ENCODE results near the gene PRDX3. TPM values are rescaled to one million over a fixed set of nuclear protein-coding genes. Genes with fewer than 3 reads are reported as not detected.
A peak's percentile ranks its signal among the peaks of the same experiment; 100 is the strongest.

Gene PRDX3
- total RNA-seq, 1 experiment from 2014 or later, result 213 TPM

- no TSS peak for BruUV-seq (replicated peaks)
- intact Hi-C loops (cut with micrococcal nuclease; ENCODE audit: unreplicated experiment), result loop anchor here (1.0 to 5.0 kb wide), 6 partner anchors 36 to 211 kb away; no protein-coding TSS in a partner anchor
- H3K36me3 ChIP-seq (ENCODE audit: control insufficient read depth, insufficient read depth, low read length), result no peaks in the 10 kb centered on the region
- H3K9me3 ChIP-seq, result no peaks in the 10 kb centered on the region
- peaks cover 17% of the 10 kb centered on the region for H3K4me1 Mint-ChIP-seq (ENCODE audit: low read depth, unreplicated experiment)
- H3K27me3 ChIP-seq (replicated peaks; ENCODE audit: control insufficient read depth, insufficient read depth, low read length), result no peaks in the 10 kb centered on the region
- H3K36me3 Mint-ChIP-seq (ENCODE audit: insufficient read depth, unreplicated experiment), result peaks cover 5% of the 10 kb centered on the region
- H3K27me3 Mint-ChIP-seq (ENCODE audit: insufficient read depth, unreplicated experiment), result no peaks in the 10 kb centered on the region
- H3K4me3 ChIP-seq (ENCODE audit: low read depth, low read length), result peak overlapping the region; percentile 75
- H3K27ac Mint-ChIP-seq (ENCODE audit: unreplicated experiment), result peak overlapping the region; percentile 84
- H3K9me3 Mint-ChIP-seq (ENCODE audit: unreplicated experiment), result no peaks in the 10 kb centered on the region
- peak; percentile 64 to 87 for DNase-seq
- peaks cover 16% of the 10 kb centered on the region for H3K4me1 ChIP-seq
- ChIA-PET POLR2A (interaction anchor here (0.6 to 1.8 kb wide), 10 partner anchors 15 to 520 kb away, joined by 3 to 11 read pairs (median 5); partner anchors contain the start of gene PRDX3), CTCF (interaction anchor here (0.6 to 2.5 kb wide), 23 partner anchors 9 to 519 kb away, joined by 3 to 29 read pairs (median 5); partner anchors contain the start of gene INPP5F)
- peak; percentile 24 to 75 for TF ChIP-seq CTCF (IDR thresholded peaks at IDR 0.05; ENCODE audit: insufficient read depth in 1 of 2, low read depth in 1 of 2, low read length in 1 of 2, severe bottlenecking in 1 of 2, unreplicated experiment in 1 of 2)
- H3K4me3 Mint-ChIP-seq (ENCODE audit: unreplicated experiment), result peak overlapping the region; percentile 81
Observed at GRCh38 chr10:119206603-119207365, 28.2 kb upstream of the PRDX3 start.

- H3K4me3 ChIP-seq (ENCODE audit: low read depth, low read length), result peak overlapping the region; percentile 75
- H3K27me3 ChIP-seq (replicated peaks; ENCODE audit: control insufficient read depth, insufficient read depth, low read length), result no peaks in the 10 kb centered on the region
- TF ChIP-seq CTCF (IDR thresholded peaks at IDR 0.05; ENCODE audit: insufficient read depth in 1 of 2, low read depth in 1 of 2, low read length in 1 of 2, severe bottlenecking in 1 of 2, unreplicated experiment in 1 of 2), result no peak
- peaks cover 16% of the 10 kb centered on the region for H3K4me1 ChIP-seq
- intact Hi-C loops (cut with micrococcal nuclease; ENCODE audit: unreplicated experiment), result loop anchor here (1.0 to 5.0 kb wide), 5 partner anchors 37 to 211 kb away; no protein-coding TSS in a partner anchor
- peak in 1 of 2 experiments; percentile 46 for DNase-seq
- Mint-ChIP-seq H3K9me3 (ENCODE audit: unreplicated experiment) (no peaks in the 10 kb centered on the region), H3K27ac (ENCODE audit: unreplicated experiment) (peak overlapping the region; percentile 84), H3K36me3 (ENCODE audit: insufficient read depth, unreplicated experiment) (peaks cover 5% of the 10 kb centered on the region), H3K4me3 (ENCODE audit: unreplicated experiment) (peak overlapping the region; percentile 75), H3K4me1 (ENCODE audit: low read depth, unreplicated experiment) (peaks cover 17% of the 10 kb centered on the region), H3K27me3 (ENCODE audit: insufficient read depth, unreplicated experiment) (no peaks in the 10 kb centered on the region)
- no peaks in the 10 kb centered on the region; the same call in 1 of the 2 replicates for H3K36me3 ChIP-seq (ENCODE audit: control insufficient read depth, insufficient read depth, low read length)
- BruUV-seq (replicated peaks), result TSS peak; percentile 77
- ChIA-PET CTCF (interaction anchor here (0.6 to 2.5 kb wide), 14 partner anchors 8 to 342 kb away, joined by 4 to 29 read pairs (median 6); no protein-coding TSS in a partner anchor), POLR2A (interaction anchor here (0.6 to 1.8 kb wide), 7 partner anchors 16 to 96 kb away, joined by 3 to 11 read pairs (median 5); partner anchors contain the start of gene PRDX3)
- no peaks in the 10 kb centered on the region for H3K9me3 ChIP-seq
Observed at GRCh38 chr10:119205894-119206602, 27.4 kb upstream of the PRDX3 start.

GRCh38 chr10:119203006-119203405, 24.4 kb upstream of the PRDX3 start:
- peaks cover 7% of the 10 kb centered on the region for H3K4me1 ChIP-seq
- H3K36me3 ChIP-seq (ENCODE audit: control insufficient read depth, insufficient read depth, low read length), result no peaks in the 10 kb centered on the region; the same call in 1 of the 2 replicates
- CTCF ChIA-PET, result interaction anchor here (1.0 to 1.5 kb wide), 2 partner anchors 50 to 242 kb away, joined by 3 to 7 read pairs; no protein-coding TSS in a partner anchor
- no peaks in the 10 kb centered on the region for H3K27me3 ChIP-seq (replicated peaks; ENCODE audit: control insufficient read depth, insufficient read depth, low read length)
- intact Hi-C loops (cut with micrococcal nuclease; ENCODE audit: unreplicated experiment), result no loop called here
- Mint-ChIP-seq H3K27ac (ENCODE audit: unreplicated experiment) (no peak overlapping the region), H3K4me3 (ENCODE audit: unreplicated experiment) (no peak overlapping the region), H3K36me3 (ENCODE audit: insufficient read depth, unreplicated experiment) (peaks cover 5% of the 10 kb centered on the region), H3K27me3 (ENCODE audit: insufficient read depth, unreplicated experiment) (no peaks in the 10 kb centered on the region), H3K4me1 (ENCODE audit: low read depth, unreplicated experiment) (peaks cover 2% of the 10 kb centered on the region), H3K9me3 (ENCODE audit: unreplicated experiment) (no peaks in the 10 kb centered on the region)
- DNase-seq, result no peak
- H3K9me3 ChIP-seq, result no peaks in the 10 kb centered on the region
- no peak overlapping the region for H3K4me3 ChIP-seq (ENCODE audit: low read depth, low read length)
- POLR2A ChIA-PET, result no interaction called here
- no peak for TF ChIP-seq CTCF (IDR thresholded peaks at IDR 0.05; ENCODE audit: insufficient read depth in 1 of 2, low read depth in 1 of 2, low read length in 1 of 2, severe bottlenecking in 1 of 2, unreplicated experiment in 1 of 2)
- BruUV-seq (replicated peaks), result no TSS peak

Measured in Caco-2 (cell line).